NCI-H128 (cell line): ENCODE data around the gene SNX10.
"Not testable (repeated sequence)": the region's sequence is repeated elsewhere in the genome, so short reads cannot be mapped to it uniquely, and the experiment has no call there.

ENCODE experiments used
- DNase-seq: peaks from one replicate; lab custom pipeline; 2025; ENCODE audit not compliant: unreplicated experiment; lab: John Stamatoyannopoulos, UW

The SNX10 gene

GRCh38 chr7:26291699-26292538 is at the start of gene SNX10:
Gene SNX10, plus strand, starts transcription at chr7:26291862. Its CDS starts 54,581 bp downstream, at chr7:26346443.
- peak; percentile 31 for DNase-seq

- DNase-seq, result no peak
These were observed 46.5 kb upstream of the SNX10 start for GRCh38 chr7:26245150-26245549.

GRCh38 chr7:26250239-26250638 is 41.4 kb upstream of the SNX10 start:
- DNase-seq, result no peak

- not testable (repeated sequence) for DNase-seq
These were observed 29.8 kb upstream of the SNX10 start for GRCh38 chr7:26261866-26262265.

GRCh38 chr7:26265065-26265464 is 26.6 kb upstream of the SNX10 start:
- no peak for DNase-seq

- DNase-seq, result no peak
These were observed 26.1 kb upstream of the SNX10 start for GRCh38 chr7:26265499-26266075.

GRCh38 chr7:26267601-26268166 is 24.0 kb upstream of the SNX10 start:
- DNase-seq, result no peak

- DNase-seq, result no peak
These were observed 16.4 kb upstream of the SNX10 start for GRCh38 chr7:26275213-26275612.

GRCh38 chr7:26278770-26279169 is 12.9 kb upstream of the SNX10 start:
- DNase-seq, result no peak

- DNase-seq, result no peak
These were observed 12.3 kb upstream of the SNX10 start for GRCh38 chr7:26279405-26279804.

GRCh38 chr7:26280097-26280496 is 11.6 kb upstream of the SNX10 start:
- no peak for DNase-seq

GRCh38 chr7:26280723-26281122 is 10.9 kb upstream of the SNX10 start:
- no peak for DNase-seq

GRCh38 chr7:26284477-26284876 is 7.2 kb upstream of the SNX10 start:
- no peak for DNase-seq

GRCh38 chr7:26284995-26285632 is 6.5 kb upstream of the SNX10 start:
- DNase-seq, result no peak

- DNase-seq, result no peak
These were observed 5.5 kb upstream of the SNX10 start for GRCh38 chr7:26286157-26286556.

GRCh38 chr7:26288126-26288525 is 3.5 kb upstream of the SNX10 start:
- not testable (repeated sequence) for DNase-seq

- no peak for DNase-seq
These were observed 411 bp upstream of the SNX10 start for GRCh38 chr7:26291251-26291650.

- DNase-seq, result no peak
These were observed 1.3 kb downstream of the SNX10 start for GRCh38 chr7:26292768-26293560.

GRCh38 chr7:26293569-26294308 is 2.1 kb downstream of the SNX10 start:
- no peak for DNase-seq

GRCh38 chr7:26295015-26295414 is 3.4 kb downstream of the SNX10 start:
- DNase-seq, result no peak
